ENCODE measurements around the gene CENPL. TPM values are rescaled to one million over a fixed set of nuclear protein-coding genes. Genes with fewer than 3 reads are reported as not detected.
A peak's percentile ranks its signal among the peaks of the same experiment; 100 is the strongest.

Gene CENPL
- total and polyA plus RNA-seq, 9 of the 15 experiments (the other 6 are each of a cell fraction or from before 2014, with no cell fraction given), result 33.0 to 52.7 (median 39.7) TPM

DNA sequence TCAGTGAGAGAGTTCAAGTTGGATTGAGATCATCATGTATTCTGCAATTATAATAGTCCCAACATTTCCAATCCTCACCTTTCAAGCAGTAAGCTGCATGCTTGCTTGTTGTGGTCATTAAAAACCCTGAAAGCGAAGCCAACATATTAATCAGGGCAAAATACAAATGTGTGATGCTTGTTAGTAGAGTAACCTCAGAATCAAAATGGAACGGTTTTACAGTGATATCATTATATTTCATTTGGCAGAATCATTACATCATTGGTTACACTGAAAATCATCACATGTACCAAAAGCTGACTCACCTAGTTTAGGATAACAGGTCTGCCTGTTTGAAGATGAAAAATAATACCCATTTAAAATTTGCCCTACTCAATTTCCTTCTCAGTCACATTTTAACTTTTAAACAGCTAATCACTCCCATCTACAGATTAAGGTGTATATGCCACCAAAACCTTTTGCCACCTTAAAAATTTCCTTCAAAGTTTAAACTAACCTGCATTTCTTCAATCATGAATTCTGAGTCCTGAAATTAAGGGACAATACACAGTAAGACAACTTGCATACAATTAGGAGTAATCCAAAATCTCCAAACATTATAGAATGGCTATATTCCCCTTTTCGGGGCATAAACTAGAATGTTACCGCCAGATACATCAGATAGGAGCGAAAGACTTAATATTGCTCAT, 39.6 kb upstream of the CENPL start (continued):
- TF ChIP-seq, protein P1, sequence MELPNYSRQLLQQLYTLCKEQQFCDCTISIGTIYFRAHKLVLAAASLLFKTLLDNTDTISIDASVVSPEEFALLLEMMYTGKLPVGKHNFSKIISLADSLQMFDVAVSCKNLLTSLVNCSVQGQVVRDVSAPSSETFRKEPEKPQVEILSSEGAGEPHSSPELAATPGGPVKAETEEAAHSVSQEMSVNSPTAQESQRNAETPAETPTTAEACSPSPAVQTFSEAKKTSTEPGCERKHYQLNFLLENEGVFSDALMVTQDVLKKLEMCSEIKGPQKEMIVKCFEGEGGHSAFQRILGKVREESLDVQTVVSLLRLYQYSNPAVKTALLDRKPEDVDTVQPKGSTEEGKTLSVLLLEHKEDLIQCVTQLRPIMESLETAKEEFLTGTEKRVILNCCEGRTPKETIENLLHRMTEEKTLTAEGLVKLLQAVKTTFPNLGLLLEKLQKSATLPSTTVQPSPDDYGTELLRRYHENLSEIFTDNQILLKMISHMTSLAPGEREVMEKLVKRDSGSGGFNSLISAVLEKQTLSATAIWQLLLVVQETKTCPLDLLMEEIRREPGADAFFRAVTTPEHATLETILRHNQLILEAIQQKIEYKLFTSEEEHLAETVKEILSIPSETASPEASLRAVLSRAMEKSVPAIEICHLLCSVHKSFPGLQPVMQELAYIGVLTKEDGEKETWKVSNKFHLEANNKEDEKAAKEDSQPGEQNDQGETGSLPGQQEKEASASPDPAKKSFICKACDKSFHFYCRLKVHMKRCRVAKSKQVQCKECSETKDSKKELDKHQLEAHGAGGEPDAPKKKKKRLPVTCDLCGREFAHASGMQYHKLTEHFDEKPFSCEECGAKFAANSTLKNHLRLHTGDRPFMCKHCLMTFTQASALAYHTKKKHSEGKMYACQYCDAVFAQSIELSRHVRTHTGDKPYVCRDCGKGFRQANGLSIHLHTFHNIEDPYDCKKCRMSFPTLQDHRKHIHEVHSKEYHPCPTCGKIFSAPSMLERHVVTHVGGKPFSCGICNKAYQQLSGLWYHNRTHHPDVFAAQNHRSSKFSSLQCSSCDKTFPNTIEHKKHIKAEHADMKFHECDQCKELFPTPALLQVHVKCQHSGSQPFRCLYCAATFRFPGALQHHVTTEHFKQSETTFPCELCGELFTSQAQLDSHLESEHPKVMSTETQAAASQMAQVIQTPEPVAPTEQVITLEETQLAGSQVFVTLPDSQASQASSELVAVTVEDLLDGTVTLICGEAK (IDR thresholded peaks at IDR 0.05), result no peak
- TF ChIP-seq, protein P1 (CRISPR knock-in tag; IDR thresholded peaks at IDR 0.05), result no peak
- no peak for TF ChIP-seq ETV1 (tag; conservative IDR thresholded peaks at IDR 0.05; ENCODE audit: low read depth)
- no peak; the same call in 1 of the 2 replicates for TF ChIP-seq POLR2G (IDR thresholded peaks at IDR 0.05; ENCODE audit: low read depth, low read length)
- TF ChIP-seq ATF7 (IDR thresholded peaks at IDR 0.05), result peak; percentile 47; the same call in 1 of the 2 replicates
- TF ChIP-seq EGR1 (conservative IDR thresholded peaks at IDR 0.05), result no peak
- TF ChIP-seq MTA3 (IDR thresholded peaks at IDR 0.05; ENCODE audit: borderline replicate concordance), result no peak
- TF ChIP-seq, protein P2, sequence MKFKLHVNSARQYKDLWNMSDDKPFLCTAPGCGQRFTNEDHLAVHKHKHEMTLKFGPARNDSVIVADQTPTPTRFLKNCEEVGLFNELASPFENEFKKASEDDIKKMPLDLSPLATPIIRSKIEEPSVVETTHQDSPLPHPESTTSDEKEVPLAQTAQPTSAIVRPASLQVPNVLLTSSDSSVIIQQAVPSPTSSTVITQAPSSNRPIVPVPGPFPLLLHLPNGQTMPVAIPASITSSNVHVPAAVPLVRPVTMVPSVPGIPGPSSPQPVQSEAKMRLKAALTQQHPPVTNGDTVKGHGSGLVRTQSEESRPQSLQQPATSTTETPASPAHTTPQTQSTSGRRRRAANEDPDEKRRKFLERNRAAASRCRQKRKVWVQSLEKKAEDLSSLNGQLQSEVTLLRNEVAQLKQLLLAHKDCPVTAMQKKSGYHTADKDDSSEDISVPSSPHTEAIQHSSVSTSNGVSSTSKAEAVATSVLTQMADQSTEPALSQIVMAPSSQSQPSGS (CRISPR knock-in tag; IDR thresholded peaks at IDR 0.05), result no peak
- TF ChIP-seq, protein P3, sequence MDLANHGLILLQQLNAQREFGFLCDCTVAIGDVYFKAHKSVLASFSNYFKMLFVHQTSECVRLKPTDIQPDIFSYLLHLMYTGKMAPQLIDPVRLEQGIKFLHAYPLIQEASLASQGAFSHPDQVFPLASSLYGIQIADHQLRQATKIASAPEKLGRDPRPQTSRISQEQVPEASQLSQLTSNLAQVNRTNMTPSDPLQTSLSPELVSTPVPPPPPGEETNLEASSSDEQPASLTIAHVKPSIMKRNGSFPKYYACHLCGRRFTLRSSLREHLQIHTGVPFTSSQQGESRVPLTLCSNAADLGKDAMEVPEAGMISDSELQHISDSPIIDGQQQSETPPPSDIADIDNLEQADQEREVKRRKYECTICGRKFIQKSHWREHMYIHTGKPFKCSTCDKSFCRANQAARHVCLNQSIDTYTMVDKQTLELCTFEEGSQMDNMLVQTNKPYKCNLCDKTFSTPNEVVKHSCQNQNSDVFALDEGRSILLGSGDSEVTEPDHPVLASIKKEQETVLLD (IDR thresholded peaks at IDR 0.05), result no peak
- TF ChIP-seq HNRNPUL1 (IDR thresholded peaks at IDR 0.05; ENCODE audit: low read length), result no peak
- peak; percentile 39 for TF ChIP-seq POLR2B (IDR thresholded peaks at IDR 0.05; ENCODE audit: low read depth, partially characterized antibody)
- peak; percentile 27 for TF ChIP-seq CCNT2 (IDR thresholded peaks at IDR 0.05; ENCODE audit: borderline replicate concordance, extremely low read depth, insufficient read length, low read depth, low read length)
- TF ChIP-seq, protein P4, sequence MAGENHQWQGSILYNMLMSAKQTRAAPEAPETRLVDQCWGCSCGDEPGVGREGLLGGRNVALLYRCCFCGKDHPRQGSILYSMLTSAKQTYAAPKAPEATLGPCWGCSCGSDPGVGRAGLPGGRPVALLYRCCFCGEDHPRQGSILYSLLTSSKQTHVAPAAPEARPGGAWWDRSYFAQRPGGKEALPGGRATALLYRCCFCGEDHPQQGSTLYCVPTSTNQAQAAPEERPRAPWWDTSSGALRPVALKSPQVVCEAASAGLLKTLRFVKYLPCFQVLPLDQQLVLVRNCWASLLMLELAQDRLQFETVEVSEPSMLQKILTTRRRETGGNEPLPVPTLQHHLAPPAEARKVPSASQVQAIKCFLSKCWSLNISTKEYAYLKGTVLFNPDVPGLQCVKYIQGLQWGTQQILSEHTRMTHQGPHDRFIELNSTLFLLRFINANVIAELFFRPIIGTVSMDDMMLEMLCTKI (IDR thresholded peaks at IDR 0.05; ENCODE audit: partially characterized antibody), result no peak
